ENCODE results near the gene B4GALT2.

The B4GALT2 gene

GRCh38 chr1:43952731-43953346 is 26.2 kb upstream of the B4GALT2 start:
- DNase-seq = peak; percentile 74 to 77
- no peak for TF ChIP-seq GATA1 (IDR thresholded peaks at IDR 0.05; ENCODE audit: low read depth, low read length)
- no peak for TF ChIP-seq POLR2A (IDR thresholded peaks at IDR 0.05; ENCODE audit: low read length)

- TF ChIP-seq POLR2A (IDR thresholded peaks at IDR 0.05; ENCODE audit: low read length) (no peak), GATA1 (IDR thresholded peaks at IDR 0.05; ENCODE audit: low read depth, low read length) (no peak)
- DNase-seq = no peak
Measured at GRCh38 chr1:43953361-43953760, 25.6 kb upstream of the B4GALT2 start.

- TF ChIP-seq POLR2A (IDR thresholded peaks at IDR 0.05; ENCODE audit: low read length) (no peak), GATA1 (IDR thresholded peaks at IDR 0.05; ENCODE audit: low read depth, low read length) (no peak)
- DNase-seq = no peak
Measured at GRCh38 chr1:43954036-43954435, 25.0 kb upstream of the B4GALT2 start.

- no peak for TF ChIP-seq GATA1 (IDR thresholded peaks at IDR 0.05; ENCODE audit: low read depth, low read length)
- TF ChIP-seq POLR2A (IDR thresholded peaks at IDR 0.05; ENCODE audit: low read length) = no peak
- no peak for DNase-seq
Measured at GRCh38 chr1:43956234-43956633, 22.8 kb upstream of the B4GALT2 start.

GRCh38 chr1:43957407-43958040 is 21.5 kb upstream of the B4GALT2 start:
- DNase-seq = no peak
- TF ChIP-seq POLR2A (IDR thresholded peaks at IDR 0.05; ENCODE audit: low read length) (no peak), GATA1 (IDR thresholded peaks at IDR 0.05; ENCODE audit: low read depth, low read length) (no peak)

GRCh38 chr1:43958351-43959255 is 20.4 kb upstream of the B4GALT2 start:
- peak; percentile 87 to 93 for DNase-seq
- TF ChIP-seq POLR2A (IDR thresholded peaks at IDR 0.05; ENCODE audit: low read length) (no peak), GATA1 (IDR thresholded peaks at IDR 0.05; ENCODE audit: low read depth, low read length) (peak; percentile 76)

GRCh38 chr1:43960798-43961197 is 18.2 kb upstream of the B4GALT2 start:
- TF ChIP-seq GATA1 (IDR thresholded peaks at IDR 0.05; ENCODE audit: low read depth, low read length) (no peak), POLR2A (IDR thresholded peaks at IDR 0.05; ENCODE audit: low read length) (no peak)
- no peak for DNase-seq

- no peak for TF ChIP-seq GATA1 (IDR thresholded peaks at IDR 0.05; ENCODE audit: low read depth, low read length)
- TF ChIP-seq POLR2A (IDR thresholded peaks at IDR 0.05; ENCODE audit: low read length) = no peak
- DNase-seq = no peak
Measured at GRCh38 chr1:43961692-43962091, 17.3 kb upstream of the B4GALT2 start.

GRCh38 chr1:43962324-43962723 is 16.7 kb upstream of the B4GALT2 start:
- DNase-seq = no peak
- TF ChIP-seq GATA1 (IDR thresholded peaks at IDR 0.05; ENCODE audit: low read depth, low read length) (no peak), POLR2A (IDR thresholded peaks at IDR 0.05; ENCODE audit: low read length) (no peak)

- DNase-seq = no peak
- no peak for TF ChIP-seq POLR2A (IDR thresholded peaks at IDR 0.05; ENCODE audit: low read length)
- no peak for TF ChIP-seq GATA1 (IDR thresholded peaks at IDR 0.05; ENCODE audit: low read depth, low read length)
Measured at GRCh38 chr1:43963006-43963405, 16.0 kb upstream of the B4GALT2 start.

GRCh38 chr1:43963890-43964289 is 15.1 kb upstream of the B4GALT2 start:
- no peak for TF ChIP-seq POLR2A (IDR thresholded peaks at IDR 0.05; ENCODE audit: low read length)
- no peak for TF ChIP-seq GATA1 (IDR thresholded peaks at IDR 0.05; ENCODE audit: low read depth, low read length)
- no peak for DNase-seq

- DNase-seq = no peak
- TF ChIP-seq GATA1 (IDR thresholded peaks at IDR 0.05; ENCODE audit: low read depth, low read length) (no peak), POLR2A (IDR thresholded peaks at IDR 0.05; ENCODE audit: low read length) (no peak)
Measured at GRCh38 chr1:43965316-43965715, 13.7 kb upstream of the B4GALT2 start.

GRCh38 chr1:43968348-43968948 is 10.6 kb upstream of the B4GALT2 start:
- peak; percentile 48 to 63 for DNase-seq
- TF ChIP-seq POLR2A (IDR thresholded peaks at IDR 0.05; ENCODE audit: low read length) (no peak), GATA1 (IDR thresholded peaks at IDR 0.05; ENCODE audit: low read depth, low read length) (no peak)

- no peak for DNase-seq
- TF ChIP-seq POLR2A (IDR thresholded peaks at IDR 0.05; ENCODE audit: low read length) = no peak
- no peak for TF ChIP-seq GATA1 (IDR thresholded peaks at IDR 0.05; ENCODE audit: low read depth, low read length)
Measured at GRCh38 chr1:43969416-43969745, 9.6 kb upstream of the B4GALT2 start.
